Measurements from ENCODE around the gene MITF. TPM values are rescaled to one million over a fixed set of nuclear protein-coding genes. Genes with fewer than 3 reads are reported as not detected.

The MITF gene
- total and polyA plus RNA-seq, 7 donors: 11.8 to 98.1 (median 49.9) TPM

- intact Hi-C loops (cut with DNase I): no loop called here
- whole genome bisulfite sequencing, 3 donors: 23 to 28% (median 24%) methylated on average over 3 of the region's 3 CpGs
- H3K4me3 ChIP-seq: no peak overlapping the region
- peaks cover 45% of the 10 kb centered on the region for H3K4me1 ChIP-seq
- ATAC-seq: peak in 2 of 4 donors; percentile 18 to 33
- no peak for DNase-seq
- H3K36me3 ChIP-seq (ENCODE audit: insufficient read depth in 1 of 2, low read depth in 1 of 2): peaks cover 0 to 2% of the 10 kb centered on the region in 2 donors
- TF ChIP-seq CTCF (IDR thresholded peaks at IDR 0.05): no peak
- no peaks in the 10 kb centered on the region for H3K27me3 ChIP-seq (ENCODE audit: insufficient read depth in 3 of 3, low read length in 2 of 3)
- peak overlapping the region; percentile 77 for H3K27ac ChIP-seq
- no peaks in the 10 kb centered on the region for H3K9me3 ChIP-seq
Observed at GRCh38 chr3:69871868-69872267, 132.6 kb downstream of the MITF start.

- ATAC-seq: peak; percentile 36 to 76 (median 70)
- 28 to 46% (median 33%) methylated on average over 4 of the region's 4 CpGs for WGBS, 3 donors
- Histone ChIP-seq H3K9me3 (no peaks in the 10 kb centered on the region), H3K36me3 (ENCODE audit: insufficient read depth in 1 of 2, low read depth in 1 of 2) (peaks cover 0 to 2% of the 10 kb centered on the region in 2 donors), H3K27ac (peak overlapping the region; percentile 77), H3K4me3 (peak overlapping the region; percentile 45), H3K4me1 (peaks cover 48% of the 10 kb centered on the region), H3K27me3 (ENCODE audit: insufficient read depth in 3 of 3, low read length in 2 of 3) (no peaks in the 10 kb centered on the region)
- no peak for DNase-seq
- intact Hi-C loops (cut with DNase I): no loop called here
- TF ChIP-seq CTCF (IDR thresholded peaks at IDR 0.05): no peak
Observed at GRCh38 chr3:69872783-69873378, 133.6 kb downstream of the MITF start.

GRCh38 chr3:69876073-69876472, 136.8 kb downstream of the MITF start:
- no peaks in the 10 kb centered on the region for H3K27me3 ChIP-seq (ENCODE audit: insufficient read depth in 3 of 3, low read length in 2 of 3)
- no peak overlapping the region for H3K27ac ChIP-seq
- no peak overlapping the region for H3K4me3 ChIP-seq
- peaks cover 0 to 2% of the 10 kb centered on the region in 2 donors for H3K36me3 ChIP-seq (ENCODE audit: insufficient read depth in 1 of 2, low read depth in 1 of 2)
- H3K9me3 ChIP-seq: no peaks in the 10 kb centered on the region
- H3K4me1 ChIP-seq: peaks cover 49% of the 10 kb centered on the region
- no peak for TF ChIP-seq CTCF (IDR thresholded peaks at IDR 0.05)
- no peak for DNase-seq
- 92 to 94% (median 94%) methylated on average over 9 of the region's 9 CpGs for WGBS, 3 donors
- intact Hi-C loops (cut with DNase I): no loop called here
- no peak for ATAC-seq

- H3K4me3 ChIP-seq: no peak overlapping the region
- intact Hi-C loops (cut with DNase I): no loop called here
- no peaks in the 10 kb centered on the region for H3K27me3 ChIP-seq (ENCODE audit: insufficient read depth in 3 of 3, low read length in 2 of 3)
- no peak for TF ChIP-seq CTCF (IDR thresholded peaks at IDR 0.05)
- H3K4me1 ChIP-seq: peaks cover 32% of the 10 kb centered on the region
- H3K9me3 ChIP-seq: no peaks in the 10 kb centered on the region
- ATAC-seq (peak in 1 of 4 donors; percentile 35), DNase-seq (no peak)
- no peaks in the 10 kb centered on the region for H3K36me3 ChIP-seq (ENCODE audit: insufficient read depth in 1 of 2, low read depth in 1 of 2)
- no peak overlapping the region for H3K27ac ChIP-seq
- WGBS, 3 donors: 88 to 98% (median 97%) methylated on average over 3 of the region's 3 CpGs
Observed at GRCh38 chr3:69878254-69878653, 139.0 kb downstream of the MITF start.

- WGBS, 3 donors: 94 to 96% (median 96%) methylated on average over 14 of the region's 14 CpGs
- no peak for TF ChIP-seq CTCF (IDR thresholded peaks at IDR 0.05)
- H3K27ac ChIP-seq: no peak overlapping the region
- ATAC-seq (no peak), DNase-seq (no peak)
- H3K4me3 ChIP-seq: no peak overlapping the region
- H3K9me3 ChIP-seq: no peaks in the 10 kb centered on the region
- H3K27me3 ChIP-seq (ENCODE audit: insufficient read depth in 3 of 3, low read length in 2 of 3): no peaks in the 10 kb centered on the region
- peaks cover 25% of the 10 kb centered on the region for H3K4me1 ChIP-seq
- intact Hi-C loops (cut with DNase I): no loop called here
- H3K36me3 ChIP-seq (ENCODE audit: insufficient read depth in 1 of 2, low read depth in 1 of 2): no peaks in the 10 kb centered on the region
Observed at GRCh38 chr3:69879051-69879450, 139.8 kb downstream of the MITF start.

All from psoas muscle (tissue), 8 donors.